Measurements from ENCODE around the gene POLDIP3. TPM values are rescaled to one million over a fixed set of nuclear protein-coding genes. Genes with fewer than 3 reads are reported as not detected.
"Not testable (repeated sequence)": the region's sequence is repeated elsewhere in the genome, so short reads cannot be mapped to it uniquely, and the experiment has no call there.

Gene POLDIP3
- total and polyA plus RNA-seq, 2 donors (not counting 1 experiment from before 2014, with no cell fraction given) = 28.2 to 31.0 TPM

DNA sequence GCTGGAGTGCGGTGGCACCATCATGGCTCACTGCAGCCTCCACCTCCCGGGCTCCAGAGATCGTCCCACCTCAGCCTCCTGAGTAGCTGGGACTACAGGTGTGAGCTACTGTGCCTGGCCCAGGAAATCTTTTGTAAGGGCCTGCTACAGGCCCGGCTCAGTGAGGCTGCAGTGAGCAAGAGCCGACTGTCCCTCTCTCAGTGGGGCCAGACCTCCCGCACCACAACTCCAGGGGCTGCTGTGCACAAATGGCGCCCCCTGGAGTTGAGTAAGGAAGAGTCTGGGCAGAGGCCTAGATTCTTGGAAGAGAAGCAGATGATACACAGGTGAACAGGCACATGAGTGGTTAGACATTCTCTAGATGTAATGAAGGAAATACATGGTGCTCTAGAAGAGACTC, 53.9 kb downstream of the POLDIP3 start:
- Histone ChIP-seq H4K20me1 (ENCODE audit: control insufficient read depth, extremely low read depth, insufficient read depth, low read length) (no peaks in the 10 kb centered on the region), H2AFZ (ENCODE audit: low read length) (no peak overlapping the region), H3K27me3 (ENCODE audit: control insufficient read depth, insufficient read depth, low read length) (no peaks in the 10 kb centered on the region), H3K9me3 (ENCODE audit: control insufficient read depth, insufficient read depth, low read depth, low read length) (no peaks in the 10 kb centered on the region), H3K4me2 (ENCODE audit: extremely low read depth, insufficient read depth, low read length) (no peak overlapping the region), H3K36me3 (ENCODE audit: control insufficient read depth, insufficient read depth, low read length) (no peaks in the 10 kb centered on the region), H3K79me2 (ENCODE audit: control insufficient read depth, insufficient read depth, low read length) (no peaks in the 10 kb centered on the region), H3K4me3 (replicated peaks in 1 of 4; ENCODE audit: control extremely low read depth in 1 of 4, insufficient read depth in 1 of 4, low read depth in 3 of 4, low read length in 4 of 4) (no peak overlapping the region), H3K4me1 (ENCODE audit: control insufficient read depth, extremely low read depth, insufficient read depth, low read length) (no peaks in the 10 kb centered on the region), H3K27ac (ENCODE audit: insufficient read depth, low read length) (no peak overlapping the region), H3K9ac (ENCODE audit: insufficient read depth, low read length) (no peak overlapping the region)
- no peak for DNase-seq (ENCODE audit: low read depth in 2 of 2)
- TF ChIP-seq CTCF (conservative IDR thresholded peaks at IDR 0.05 in 1 of 2, IDR thresholded peaks at IDR 0.05 in 1 of 2; ENCODE audit: low read depth in 1 of 2, low read length in 2 of 2) (peak; percentile 26 to 46), EZH2 (IDR thresholded peaks at IDR 0.05; ENCODE audit: low read length, missing control alignments) (no peak)

DNA sequence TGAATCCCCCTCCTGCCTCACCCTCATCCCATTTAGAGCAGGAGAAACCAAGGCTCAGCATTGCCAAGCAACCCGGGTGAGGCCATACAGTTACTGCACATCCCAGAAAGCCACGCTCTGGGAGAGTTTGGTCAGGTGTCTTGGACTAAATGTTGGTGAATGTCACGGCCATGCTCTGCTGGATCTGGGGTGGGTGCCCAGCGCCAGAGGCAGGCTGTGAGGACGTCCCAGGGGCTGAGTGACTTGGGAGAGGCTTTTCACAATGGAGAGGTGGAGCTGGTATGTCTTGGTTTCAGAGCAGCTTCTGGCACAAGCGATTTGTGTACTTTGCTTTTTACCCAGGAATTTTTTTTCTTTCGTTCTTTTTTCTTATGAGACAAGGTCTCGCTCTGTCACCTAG, 54.3 kb downstream of the POLDIP3 start:
- TF ChIP-seq CTCF (conservative IDR thresholded peaks at IDR 0.05 in 1 of 2, IDR thresholded peaks at IDR 0.05 in 1 of 2; ENCODE audit: low read depth in 1 of 2, low read length in 2 of 2) = no peak
- Histone ChIP-seq H3K36me3 (ENCODE audit: control insufficient read depth, insufficient read depth, low read length) (no peaks in the 10 kb centered on the region), H3K79me2 (ENCODE audit: control insufficient read depth, insufficient read depth, low read length) (no peaks in the 10 kb centered on the region), H3K4me2 (ENCODE audit: extremely low read depth, insufficient read depth, low read length) (no peak overlapping the region), H3K4me1 (ENCODE audit: control insufficient read depth, extremely low read depth, insufficient read depth, low read length) (no peaks in the 10 kb centered on the region), H3K27me3 (ENCODE audit: control insufficient read depth, insufficient read depth, low read length) (no peaks in the 10 kb centered on the region), H3K9me3 (ENCODE audit: control insufficient read depth, insufficient read depth, low read depth, low read length) (no peaks in the 10 kb centered on the region), H3K27ac (ENCODE audit: insufficient read depth, low read length) (no peak overlapping the region), H3K9ac (ENCODE audit: insufficient read depth, low read length) (no peak overlapping the region), H3K4me3 (replicated peaks in 1 of 4; ENCODE audit: control extremely low read depth in 1 of 4, insufficient read depth in 1 of 4, low read depth in 3 of 4, low read length in 4 of 4) (no peak overlapping the region), H2AFZ (ENCODE audit: low read length) (no peak overlapping the region), H4K20me1 (ENCODE audit: control insufficient read depth, extremely low read depth, insufficient read depth, low read length) (no peaks in the 10 kb centered on the region)
- no peak for DNase-seq (ENCODE audit: low read depth in 2 of 2)

GRCh38 chr22:42553475-42554361, 61.0 kb downstream of the POLDIP3 start, which contains the start of gene SERHL2:
TSS of gene SERHL2 (plus strand) at chr22:42553956. CDS start at chr22:42554021, 65 bp downstream.
- Histone ChIP-seq H3K36me3 (ENCODE audit: control insufficient read depth, insufficient read depth, low read length) (no peaks in the 10 kb centered on the region), H3K9me3 (ENCODE audit: control insufficient read depth, insufficient read depth, low read depth, low read length) (no peaks in the 10 kb centered on the region), H4K20me1 (ENCODE audit: control insufficient read depth, extremely low read depth, insufficient read depth, low read length) (no peaks in the 10 kb centered on the region), H2AFZ (ENCODE audit: low read length) (peak within 1 kb of the TSS; percentile 82), H3K4me3 (replicated peaks in 1 of 4; ENCODE audit: control extremely low read depth in 1 of 4, insufficient read depth in 1 of 4, low read depth in 3 of 4, low read length in 4 of 4) (peak within 1 kb of the TSS; percentile 45 to 66 (median 59)), H3K9ac (ENCODE audit: insufficient read depth, low read length) (peak within 1 kb of the TSS; percentile 54), H3K4me2 (ENCODE audit: extremely low read depth, insufficient read depth, low read length) (peak within 1 kb of the TSS; percentile 85), H3K4me1 (ENCODE audit: control insufficient read depth, extremely low read depth, insufficient read depth, low read length) (no peaks in the 10 kb centered on the region), H3K79me2 (ENCODE audit: control insufficient read depth, insufficient read depth, low read length) (no peaks in the 10 kb centered on the region), H3K27me3 (ENCODE audit: control insufficient read depth, insufficient read depth, low read length) (peaks cover 10% of the 10 kb centered on the region), H3K27ac (ENCODE audit: insufficient read depth, low read length) (no peak within 1 kb of the TSS)
- TF ChIP-seq EZH2 (IDR thresholded peaks at IDR 0.05; ENCODE audit: low read length, missing control alignments) = no peak
- TF ChIP-seq CTCF (conservative IDR thresholded peaks at IDR 0.05 in 1 of 2, IDR thresholded peaks at IDR 0.05 in 1 of 2; ENCODE audit: low read depth in 1 of 2, low read length in 2 of 2) = no peak
- DNase-seq (ENCODE audit: low read depth in 2 of 2) = peak; percentile 71 to 82

- H3K27ac ChIP-seq (ENCODE audit: insufficient read depth, low read length); H3K4me1 ChIP-seq (ENCODE audit: control insufficient read depth, extremely low read depth, insufficient read depth, low read length); H3K79me2 ChIP-seq (ENCODE audit: control insufficient read depth, insufficient read depth, low read length); DNase-seq (ENCODE audit: low read depth in 2 of 2); H3K9ac ChIP-seq (ENCODE audit: insufficient read depth, low read length); H3K27me3 ChIP-seq (ENCODE audit: control insufficient read depth, insufficient read depth, low read length); H3K9me3 ChIP-seq (ENCODE audit: control insufficient read depth, insufficient read depth, low read depth, low read length); H4K20me1 ChIP-seq (ENCODE audit: control insufficient read depth, extremely low read depth, insufficient read depth, low read length); H2AFZ ChIP-seq (ENCODE audit: low read length); H3K4me3 ChIP-seq (replicated peaks in 1 of 4; ENCODE audit: control extremely low read depth in 1 of 4, insufficient read depth in 1 of 4, low read depth in 3 of 4, low read length in 4 of 4); H3K36me3 ChIP-seq (ENCODE audit: control insufficient read depth, insufficient read depth, low read length); H3K4me2 ChIP-seq (ENCODE audit: extremely low read depth, insufficient read depth, low read length): not testable (repeated sequence)
Measured at GRCh38 chr22:42552294-42552647, 62.4 kb downstream of the POLDIP3 start.
